ENCODE results near the gene KRT17. TPM values are rescaled to one million over a fixed set of nuclear protein-coding genes. Genes with fewer than 3 reads are reported as not detected.
"Not testable (repeated sequence)": the region's sequence is repeated elsewhere in the genome, so short reads cannot be mapped to it uniquely, and the experiment has no call there.

The KRT17 gene
- total RNA-seq, 1 experiment from 2014 or later = not detected

DNA sequence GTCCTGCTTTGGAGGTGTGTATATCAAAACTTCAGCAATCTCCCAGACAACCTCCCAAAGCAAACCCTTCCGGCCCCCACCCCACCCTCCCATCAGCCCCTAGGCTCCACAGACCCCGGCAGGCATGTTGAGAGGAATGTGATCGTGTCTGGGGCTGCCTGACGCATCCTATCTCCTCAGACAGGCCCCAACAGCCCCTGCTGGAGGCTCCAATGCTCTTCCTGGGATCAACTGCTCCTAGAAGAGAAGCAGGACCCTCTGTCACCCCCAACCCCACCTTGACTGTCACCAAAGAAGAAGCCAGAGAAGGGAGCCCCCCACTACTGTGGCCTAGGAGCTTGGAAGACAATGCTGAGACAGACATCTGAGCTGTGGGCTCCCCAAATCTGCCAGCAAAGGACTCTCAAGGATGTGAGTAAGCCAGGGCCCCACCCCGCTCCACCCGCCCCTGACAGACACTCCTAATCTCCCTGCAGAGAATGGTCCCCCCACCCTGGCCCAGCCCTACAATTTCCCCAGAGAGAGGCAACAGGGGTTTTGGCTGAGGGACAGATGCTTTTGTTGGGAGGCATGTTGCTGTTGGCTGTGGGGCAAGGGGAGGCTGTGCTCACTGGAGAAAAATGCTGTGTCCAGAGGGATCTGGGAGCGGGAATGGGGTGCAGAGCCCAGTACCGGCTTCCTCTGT lies 36.1 kb downstream of the KRT17 start:
- H3K27me3 ChIP-seq (ENCODE audit: control insufficient read depth, insufficient read depth, low read length) = no peaks in the 10 kb centered on the region
- no peak for DNase-seq
- H3K36me3 ChIP-seq (replicated peaks; ENCODE audit: control insufficient read depth, insufficient read depth, low read length) = no peaks in the 10 kb centered on the region
- H3K4me3 ChIP-seq (ENCODE audit: insufficient read depth, low read depth, low read length) = no peak overlapping the region

DNA sequence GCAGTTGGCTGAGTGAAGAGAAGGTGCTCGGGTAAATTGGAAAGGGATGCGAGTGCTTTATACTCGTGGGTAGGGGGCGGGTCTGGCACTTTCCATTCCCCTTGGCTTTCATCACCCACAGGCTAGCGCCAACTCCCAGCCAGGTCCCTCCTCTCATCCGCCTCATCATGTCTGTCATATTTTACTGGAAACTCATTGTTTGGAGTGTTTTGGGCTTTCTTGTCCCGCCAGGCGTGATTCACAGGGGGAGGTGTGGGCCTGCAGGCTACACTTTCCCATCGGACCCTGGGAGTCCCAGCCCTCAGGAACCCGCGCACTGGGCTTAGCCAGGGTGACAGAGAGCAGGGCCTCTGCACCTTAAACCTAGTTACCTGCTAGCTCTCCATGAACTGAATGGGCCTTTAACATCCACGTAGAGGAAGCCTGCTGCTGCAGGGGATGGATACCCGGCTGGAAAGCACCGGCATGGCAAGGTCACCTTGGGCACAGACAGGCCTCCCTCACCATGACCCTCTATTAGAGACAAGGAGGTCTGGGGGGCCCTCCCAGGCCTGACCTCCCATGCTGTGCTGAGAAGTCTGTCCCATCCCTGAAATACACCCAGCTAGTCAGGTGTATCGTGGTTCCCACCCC lies 37.4 kb downstream of the KRT17 start, which contains the start of gene KRT14:
Gene KRT14 (minus strand): TSS at position 33 of the 633 bp plus-strand sequence. CDS start 61 bp downstream, outside the sequence.
- no peak for DNase-seq
- Histone ChIP-seq H3K36me3 (replicated peaks; ENCODE audit: control insufficient read depth, insufficient read depth, low read length) (no peaks in the 10 kb centered on the region), H3K27me3 (ENCODE audit: control insufficient read depth, insufficient read depth, low read length) (no peaks in the 10 kb centered on the region), H3K4me3 (ENCODE audit: insufficient read depth, low read depth, low read length) (no peak within 1 kb of the TSS)

GRCh38 chr17:41585301-41586056 lies 38.9 kb downstream of the KRT17 start:
- Histone ChIP-seq H3K4me3 (ENCODE audit: insufficient read depth, low read depth, low read length) (no peak overlapping the region), H3K27me3 (ENCODE audit: control insufficient read depth, insufficient read depth, low read length) (no peaks in the 10 kb centered on the region), H3K36me3 (replicated peaks; ENCODE audit: control insufficient read depth, insufficient read depth, low read length) (no peaks in the 10 kb centered on the region)
- no peak for DNase-seq

- H3K27me3 ChIP-seq (ENCODE audit: control insufficient read depth, insufficient read depth, low read length); H3K36me3 ChIP-seq (replicated peaks; ENCODE audit: control insufficient read depth, insufficient read depth, low read length); H3K4me3 ChIP-seq (ENCODE audit: insufficient read depth, low read depth, low read length); DNase-seq: not testable (repeated sequence)
These were observed 39.9 kb downstream of the KRT17 start for GRCh38 chr17:41584331-41584927.

- Histone ChIP-seq H3K27me3 (ENCODE audit: control insufficient read depth, insufficient read depth, low read length) (no peaks in the 10 kb centered on the region; the same call in 1 of the 2 replicates), H3K36me3 (replicated peaks; ENCODE audit: control insufficient read depth, insufficient read depth, low read length) (no peaks in the 10 kb centered on the region), H3K4me3 (ENCODE audit: insufficient read depth, low read depth, low read length) (no peak overlapping the region)
- DNase-seq = no peak
These were observed 40.9 kb downstream of the KRT17 start for GRCh38 chr17:41583137-41584127.

- not testable (repeated sequence) for DNase-seq; H3K36me3 ChIP-seq (replicated peaks; ENCODE audit: control insufficient read depth, insufficient read depth, low read length); H3K27me3 ChIP-seq (ENCODE audit: control insufficient read depth, insufficient read depth, low read length); H3K4me3 ChIP-seq (ENCODE audit: insufficient read depth, low read depth, low read length)
These were observed 42.1 kb downstream of the KRT17 start for GRCh38 chr17:41582061-41582968.

DNA sequence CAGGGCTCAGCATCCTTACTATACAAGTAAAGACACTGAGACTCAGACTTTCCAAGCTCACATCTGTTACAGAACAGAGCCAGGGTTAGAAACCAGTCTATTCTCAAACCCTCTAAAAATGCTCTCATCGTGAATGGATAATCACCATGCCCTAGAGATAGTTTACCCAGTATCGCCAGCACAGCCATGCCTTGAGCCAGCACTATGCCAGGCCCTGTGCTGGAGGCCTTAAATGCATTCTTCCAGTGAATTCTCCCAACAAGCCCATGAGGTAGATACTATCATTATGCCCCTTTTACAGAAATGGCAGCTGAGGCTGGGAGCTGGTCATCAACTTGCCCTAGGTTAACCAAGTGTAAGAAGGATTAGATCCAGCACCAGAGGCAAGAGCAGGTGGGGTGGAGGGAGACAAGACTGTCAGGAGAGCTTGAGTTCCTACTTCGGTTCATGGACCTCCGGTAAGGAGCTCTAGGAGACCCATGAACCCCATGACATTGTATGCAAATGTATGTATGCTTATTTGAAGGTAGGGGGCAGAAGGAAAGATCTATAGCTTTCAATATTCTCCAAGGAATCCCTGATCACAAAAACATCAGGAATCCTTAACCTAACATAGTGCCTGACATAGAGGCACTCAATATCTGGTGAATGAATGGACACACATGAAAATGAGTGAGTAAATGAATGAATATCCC lies 42.9 kb downstream of the KRT17 start:
- no peak for DNase-seq
- no peak overlapping the region for H3K4me3 ChIP-seq (ENCODE audit: insufficient read depth, low read depth, low read length)
- no peaks in the 10 kb centered on the region for H3K36me3 ChIP-seq (replicated peaks; ENCODE audit: control insufficient read depth, insufficient read depth, low read length)
- H3K27me3 ChIP-seq (ENCODE audit: control insufficient read depth, insufficient read depth, low read length) = no peaks in the 10 kb centered on the region; the same call in 1 of the 2 replicates

DNA sequence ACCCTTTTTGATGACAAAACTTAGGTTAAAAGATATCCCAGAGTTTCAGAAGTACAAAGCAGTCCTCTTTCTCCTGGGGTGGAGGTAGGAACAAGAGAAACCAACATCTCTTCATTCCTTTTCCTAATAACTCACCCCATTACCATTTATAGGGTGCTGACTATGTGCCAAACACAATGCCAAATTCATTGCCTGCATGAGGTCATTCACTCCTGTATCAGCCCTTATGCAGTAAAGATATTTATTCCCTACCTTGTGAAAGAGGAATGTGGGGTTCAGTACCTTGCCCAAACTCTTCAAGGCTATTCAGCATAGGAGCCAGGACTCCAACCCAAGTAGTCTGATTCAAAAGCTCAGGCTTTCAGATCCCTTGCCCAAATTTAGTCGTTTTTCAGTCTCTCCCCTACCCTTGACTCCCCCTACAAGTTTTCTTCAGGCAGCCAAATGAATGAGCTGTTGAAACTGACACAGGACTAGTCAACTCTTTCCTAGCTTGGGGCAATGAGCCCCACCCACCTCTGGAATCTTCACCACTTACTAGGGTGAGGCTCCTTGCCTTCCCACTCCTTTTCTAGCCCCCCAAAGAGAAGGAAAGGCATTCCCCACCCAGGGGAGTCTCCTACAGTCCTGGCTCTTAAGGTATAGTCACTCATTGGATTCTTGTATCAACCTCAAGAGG lies 43.5 kb downstream of the KRT17 start:
- Histone ChIP-seq H3K27me3 (ENCODE audit: control insufficient read depth, insufficient read depth, low read length) (no peaks in the 10 kb centered on the region; the same call in 1 of the 2 replicates), H3K36me3 (replicated peaks; ENCODE audit: control insufficient read depth, insufficient read depth, low read length) (no peaks in the 10 kb centered on the region), H3K4me3 (ENCODE audit: insufficient read depth, low read depth, low read length) (no peak overlapping the region)
- DNase-seq = no peak

- H3K27me3 ChIP-seq (ENCODE audit: control insufficient read depth, insufficient read depth, low read length) = no peaks in the 10 kb centered on the region; the same call in 1 of the 2 replicates
- no peak for DNase-seq
- no peak overlapping the region for H3K4me3 ChIP-seq (ENCODE audit: insufficient read depth, low read depth, low read length)
- no peaks in the 10 kb centered on the region for H3K36me3 ChIP-seq (replicated peaks; ENCODE audit: control insufficient read depth, insufficient read depth, low read length)
These were observed 44.2 kb downstream of the KRT17 start for GRCh38 chr17:41580244-41580575.

DNA sequence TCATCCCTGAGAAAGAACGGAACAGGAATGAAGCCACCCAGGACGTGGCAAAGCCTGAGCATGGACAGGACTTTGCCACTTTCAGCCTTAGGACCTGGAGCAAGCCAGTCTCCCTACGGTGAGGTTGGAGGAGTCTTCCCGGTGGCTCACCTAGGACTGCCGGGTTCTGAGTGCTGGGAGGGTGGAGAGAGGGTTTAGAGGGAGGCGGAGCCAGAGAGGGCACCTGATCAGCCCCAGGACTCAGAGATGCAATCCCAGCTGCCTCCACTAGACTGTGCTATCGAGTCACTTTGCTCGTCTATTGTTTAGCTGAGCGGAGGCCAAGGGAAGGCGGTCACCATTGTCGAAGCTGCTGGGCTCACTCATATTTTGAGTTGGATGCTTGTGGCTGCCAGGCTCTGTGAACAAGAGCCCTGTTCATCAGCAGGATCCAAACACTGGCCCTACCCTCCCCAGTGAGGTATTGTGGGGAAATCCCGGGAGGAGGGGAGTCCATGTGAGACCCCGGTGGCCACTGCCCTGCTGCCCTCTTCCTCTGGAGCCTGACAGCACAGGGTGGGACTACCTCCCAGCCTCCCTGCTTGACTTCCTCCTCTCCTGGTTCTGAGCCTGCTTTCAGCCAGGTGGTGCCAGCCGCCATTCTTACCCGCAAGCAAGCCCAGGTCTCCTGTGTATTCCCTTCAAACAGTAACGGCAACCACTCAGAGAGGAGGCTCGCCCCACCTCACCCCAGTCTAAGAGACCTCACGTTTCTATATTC lies 44.7 kb downstream of the KRT17 start:
- DNase-seq = peak; percentile 98
- Histone ChIP-seq H3K27me3 (ENCODE audit: control insufficient read depth, insufficient read depth, low read length) (no peaks in the 10 kb centered on the region; the same call in 1 of the 2 replicates), H3K36me3 (replicated peaks; ENCODE audit: control insufficient read depth, insufficient read depth, low read length) (no peaks in the 10 kb centered on the region), H3K4me3 (ENCODE audit: insufficient read depth, low read depth, low read length) (no peak overlapping the region)

GRCh38 chr17:41578971-41579370 lies 45.4 kb downstream of the KRT17 start:
- Histone ChIP-seq H3K27me3 (ENCODE audit: control insufficient read depth, insufficient read depth, low read length) (no peaks in the 10 kb centered on the region; the same call in 1 of the 2 replicates), H3K36me3 (replicated peaks; ENCODE audit: control insufficient read depth, insufficient read depth, low read length) (no peaks in the 10 kb centered on the region), H3K4me3 (ENCODE audit: insufficient read depth, low read depth, low read length) (no peak overlapping the region)
- no peak for DNase-seq
